DMS53 treated with DMSO at 0.1 percent for 48 hours (cell line): ENCODE results near the gene ALDOB.

Source experiments
- DNase-seq: peaks from one replicate; lab custom pipeline; 2025; ENCODE audit not compliant: unreplicated experiment; lab: John Stamatoyannopoulos, UW

Gene ALDOB

GRCh38 chr9:101427957-101428655, 7.5 kb downstream of the ALDOB start:
- DNase-seq = no peak

GRCh38 chr9:101427358-101427757, 8.2 kb downstream of the ALDOB start:
- no peak for DNase-seq

GRCh38 chr9:101421653-101422065, 13.9 kb downstream of the ALDOB start:
- DNase-seq = no peak

GRCh38 chr9:101419863-101420262, 15.7 kb downstream of the ALDOB start:
- DNase-seq = no peak

GRCh38 chr9:101418518-101419430, 16.8 kb downstream of the ALDOB start:
- DNase-seq = no peak

- DNase-seq = no peak
These were observed 17.6 kb downstream of the ALDOB start for GRCh38 chr9:101417977-101418376.

GRCh38 chr9:101417389-101417788, 18.2 kb downstream of the ALDOB start:
- DNase-seq = no peak

GRCh38 chr9:101415578-101415977, 20.0 kb downstream of the ALDOB start:
- no peak for DNase-seq

- no peak for DNase-seq
These were observed 20.7 kb downstream of the ALDOB start for GRCh38 chr9:101414839-101415238.

GRCh38 chr9:101409079-101409477, 26.5 kb downstream of the ALDOB start:
- no peak for DNase-seq

GRCh38 chr9:101408374-101409078, 27.0 kb downstream of the ALDOB start:
- no peak for DNase-seq

GRCh38 chr9:101403516-101404285, 31.9 kb downstream of the ALDOB start:
- no peak for DNase-seq

GRCh38 chr9:101400120-101400519, 35.5 kb downstream of the ALDOB start:
- no peak for DNase-seq

GRCh38 chr9:101399643-101399970, 36.0 kb downstream of the ALDOB start:
- no peak for DNase-seq

GRCh38 chr9:101398930-101399642, 36.5 kb downstream of the ALDOB start:
- no peak for DNase-seq

GRCh38 chr9:101398068-101398929, 37.3 kb downstream of the ALDOB start, which contains the start of the genes MRPL50 and ZNF189:
TSS of gene MRPL50 (minus strand) at chr9:101398618. CDS start at chr9:101398592, 26 bp downstream.
TSS of gene ZNF189 (plus strand) at chr9:101398851. CDS start at chr9:101399157, 306 bp downstream.
- DNase-seq = peak; percentile 93

- DNase-seq = no peak
These were observed 37.9 kb downstream of the ALDOB start for GRCh38 chr9:101397746-101398067.

GRCh38 chr9:101394687-101395086, 40.9 kb downstream of the ALDOB start:
- no peak for DNase-seq

- no peak for DNase-seq
These were observed 42.4 kb downstream of the ALDOB start for GRCh38 chr9:101393135-101393534.
